Fibroblast of villous mesenchyme (primary cell): ENCODE data around the gene ZSWIM8. TPM values are rescaled to one million over a fixed set of nuclear protein-coding genes. Genes with fewer than 3 reads are reported as not detected.

ENCODE experiments used
- DNase-seq: peaks from one replicate; pipeline ENCODE4 v3.0.0-alpha.2; 2010; ENCODE audit warnings: low read depth
- H3K4me3 ChIP-seq: 2 replicates; pipeline ENCODE4 v1.5.1; 2011; ENCODE audit warnings: low read depth, mild to moderate bottlenecking, low read length
- total RNA-seq: library from RNA; depleted of rRNA; stranded (reverse); fragments of >200 nt; gene quantifications from 2 replicates; pipeline ENCODE4 v1.2.3, GENCODE V29; 2012
- TF ChIP-seq, protein P1 (sequence below): IDR thresholded peaks from 2 replicates; pipeline ENCODE4 v1.5.1; 2012; ENCODE audit warnings: low read depth, mild to moderate bottlenecking, low read length; ENCODE audit not compliant: insufficient read depth

The ZSWIM8 gene
- total RNA-seq, 1 donor = 82.5 TPM

DNA sequence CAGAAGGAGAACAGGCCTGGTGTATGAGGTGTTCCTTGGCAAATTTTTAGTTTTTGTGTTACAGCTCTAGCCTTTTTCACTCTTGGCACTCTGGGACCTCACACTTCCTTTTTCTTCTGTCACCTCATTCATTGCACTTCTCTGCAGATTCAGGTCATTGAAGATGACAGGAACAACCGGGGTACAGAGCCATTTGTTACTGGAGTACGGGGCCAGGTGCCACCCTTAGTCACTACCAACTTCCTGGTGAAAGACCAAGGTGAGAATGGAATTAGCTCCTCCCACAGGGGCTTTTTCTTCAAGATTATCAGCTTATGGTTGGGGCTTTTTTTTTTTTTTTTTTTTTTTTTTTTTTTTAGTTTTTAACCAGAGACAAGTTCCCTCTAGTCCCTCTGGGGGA is 22.1 kb upstream of the ZSWIM8 start:
- no peak for DNase-seq
- TF ChIP-seq, protein P1, sequence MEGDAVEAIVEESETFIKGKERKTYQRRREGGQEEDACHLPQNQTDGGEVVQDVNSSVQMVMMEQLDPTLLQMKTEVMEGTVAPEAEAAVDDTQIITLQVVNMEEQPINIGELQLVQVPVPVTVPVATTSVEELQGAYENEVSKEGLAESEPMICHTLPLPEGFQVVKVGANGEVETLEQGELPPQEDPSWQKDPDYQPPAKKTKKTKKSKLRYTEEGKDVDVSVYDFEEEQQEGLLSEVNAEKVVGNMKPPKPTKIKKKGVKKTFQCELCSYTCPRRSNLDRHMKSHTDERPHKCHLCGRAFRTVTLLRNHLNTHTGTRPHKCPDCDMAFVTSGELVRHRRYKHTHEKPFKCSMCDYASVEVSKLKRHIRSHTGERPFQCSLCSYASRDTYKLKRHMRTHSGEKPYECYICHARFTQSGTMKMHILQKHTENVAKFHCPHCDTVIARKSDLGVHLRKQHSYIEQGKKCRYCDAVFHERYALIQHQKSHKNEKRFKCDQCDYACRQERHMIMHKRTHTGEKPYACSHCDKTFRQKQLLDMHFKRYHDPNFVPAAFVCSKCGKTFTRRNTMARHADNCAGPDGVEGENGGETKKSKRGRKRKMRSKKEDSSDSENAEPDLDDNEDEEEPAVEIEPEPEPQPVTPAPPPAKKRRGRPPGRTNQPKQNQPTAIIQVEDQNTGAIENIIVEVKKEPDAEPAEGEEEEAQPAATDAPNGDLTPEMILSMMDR = no peak
- H3K4me3 ChIP-seq = no peak overlapping the region

DNA sequence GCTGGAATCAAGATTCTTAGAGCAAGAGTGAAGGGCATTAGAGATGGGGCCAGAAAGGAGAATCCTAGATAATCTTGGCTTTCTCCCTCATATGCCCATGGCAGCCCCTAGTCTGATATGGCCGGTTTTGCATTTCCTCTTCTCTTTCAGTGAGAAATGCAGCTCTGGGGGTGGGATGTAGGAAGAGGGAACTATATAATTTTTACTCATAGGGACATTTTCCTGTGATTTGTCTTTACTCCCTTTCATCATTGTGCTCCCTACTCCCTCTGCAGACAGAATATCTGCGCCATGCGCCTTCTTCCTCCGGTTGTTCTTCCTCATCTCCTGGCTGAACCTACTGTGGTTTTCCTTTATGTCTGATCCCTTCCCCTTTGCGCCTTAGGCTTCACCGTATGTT is 20.3 kb upstream of the ZSWIM8 start:
- DNase-seq = no peak
- H3K4me3 ChIP-seq = no peak overlapping the region
- TF ChIP-seq, protein P1 = no peak

DNA sequence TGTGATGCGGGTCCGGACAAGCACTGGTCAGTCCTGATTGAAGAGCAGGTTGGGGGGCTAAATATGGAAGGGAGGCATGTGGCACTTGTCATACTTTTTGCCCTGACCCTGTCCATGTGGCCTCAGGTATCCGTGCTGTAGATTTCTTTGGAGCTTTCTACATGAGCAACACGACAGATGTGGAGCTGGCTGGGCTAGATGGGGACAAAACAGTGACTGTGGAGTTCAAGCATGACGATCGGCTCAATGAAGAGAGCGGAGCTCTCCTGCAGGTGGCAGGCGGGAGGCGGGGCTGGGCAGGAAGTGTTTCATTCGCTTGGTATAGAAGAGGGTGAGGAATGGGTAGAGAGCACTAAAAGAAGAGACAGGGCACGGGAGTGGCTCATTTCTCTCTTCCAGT is 16.5 kb upstream of the ZSWIM8 start:
- DNase-seq = no peak
- TF ChIP-seq, protein P1 = no peak

DNA sequence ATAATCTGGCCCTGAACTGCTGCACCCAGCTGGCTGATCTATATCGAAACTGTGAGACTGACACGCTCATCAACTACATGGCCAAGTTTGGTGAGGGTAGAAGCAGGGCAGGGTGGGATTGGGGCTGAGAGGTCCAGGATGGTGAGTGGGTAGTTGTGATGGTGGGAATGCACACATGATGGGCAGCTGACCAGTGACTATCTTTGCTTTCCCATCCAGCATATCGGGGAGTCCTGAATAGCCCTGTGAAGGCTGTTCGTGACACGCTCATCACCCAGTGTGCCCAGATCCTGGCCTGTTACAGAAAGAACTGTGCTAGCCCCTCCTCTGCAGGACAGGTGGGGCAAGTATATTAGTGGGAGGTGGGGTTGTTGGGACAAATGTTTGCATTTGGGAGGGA is 16.0 kb upstream of the ZSWIM8 start:
- no peak for DNase-seq
- TF ChIP-seq, protein P1 = no peak
- no peak overlapping the region for H3K4me3 ChIP-seq

More for the DNA sequence above, 16.5 kb upstream of the ZSWIM8 start:
- H3K4me3 ChIP-seq = no peak overlapping the region

DNA sequence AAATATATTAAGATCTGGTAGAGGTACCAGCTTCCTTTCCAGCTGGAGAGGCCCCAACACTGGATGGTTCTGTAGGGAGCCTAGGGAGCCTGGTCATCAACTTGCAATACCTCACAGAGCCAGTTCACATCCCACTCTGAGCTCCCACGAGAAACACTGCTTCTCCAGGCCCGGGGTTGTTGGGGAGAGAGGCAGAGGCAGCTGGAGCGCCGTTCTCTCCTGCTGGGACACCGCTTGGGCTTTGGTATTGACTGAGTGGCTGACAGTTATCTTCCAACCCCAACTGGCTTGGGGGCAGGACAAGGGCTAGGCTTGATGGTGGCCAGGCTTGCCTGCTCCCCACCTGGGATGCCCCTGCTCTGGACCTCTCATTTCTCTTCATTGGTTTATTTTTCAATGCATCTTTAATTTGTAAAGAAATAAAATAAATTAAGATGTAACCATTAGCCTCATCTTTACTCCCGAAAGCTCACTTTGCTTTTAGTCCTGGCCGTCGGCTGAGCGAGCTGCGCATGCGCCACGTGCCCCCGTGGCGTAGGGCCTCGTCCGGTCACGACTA is 13.6 kb upstream of the ZSWIM8 start:
- peak overlapping the region; percentile 82 for H3K4me3 ChIP-seq
- TF ChIP-seq, protein P1 = no peak
- DNase-seq = peak; percentile 82

DNA sequence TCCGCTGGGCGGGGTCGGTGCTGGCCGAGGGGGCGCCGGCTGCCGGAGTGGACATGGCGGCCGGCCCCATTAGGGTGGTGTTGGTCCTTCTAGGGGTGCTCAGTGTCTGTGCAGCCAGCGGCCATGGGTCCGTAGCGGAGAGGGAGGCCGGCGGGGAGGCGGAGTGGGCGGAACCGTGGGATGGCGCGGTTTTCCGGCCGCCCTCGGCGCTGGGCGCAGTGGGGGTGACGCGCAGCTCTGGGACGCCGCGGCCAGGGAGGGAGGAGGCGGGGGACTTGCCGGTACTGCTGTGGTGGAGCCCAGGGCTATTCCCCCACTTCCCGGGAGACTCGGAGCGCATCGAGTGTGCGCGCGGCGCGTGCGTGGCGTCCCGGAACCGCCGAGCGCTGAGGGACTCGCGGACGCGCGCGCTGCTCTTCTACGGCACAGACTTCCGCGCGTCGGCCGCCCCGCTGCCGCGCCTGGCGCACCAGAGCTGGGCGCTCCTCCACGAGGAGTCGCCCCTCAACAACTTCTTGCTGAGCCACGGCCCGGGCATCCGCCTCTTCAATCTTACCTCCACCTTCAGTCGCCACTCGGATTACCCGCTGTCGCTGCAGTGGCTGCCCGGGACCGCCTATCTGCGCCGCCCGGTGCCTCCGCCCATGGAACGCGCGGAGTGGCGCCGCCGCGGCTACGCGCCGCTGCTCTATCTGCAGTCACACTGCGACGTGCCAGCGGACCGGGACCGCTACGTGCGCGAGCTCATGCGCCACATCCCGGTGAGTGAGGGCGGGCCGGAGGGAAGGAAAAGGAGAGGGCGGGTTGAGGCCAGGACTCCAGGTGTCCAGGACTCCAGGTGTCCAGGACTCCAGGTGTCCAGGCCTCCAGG is 12.9 kb upstream of the ZSWIM8 start:
- TF ChIP-seq, protein P1 = no peak
- peak overlapping the region; percentile 82 for H3K4me3 ChIP-seq
- peak; percentile 86 for DNase-seq
